ELF-1 (cell line): ENCODE measurements around the gene MRPL36.

ENCODE experiments used
- DNase-seq: peaks from one replicate; pipeline ENCODE4 v3.0.0-alpha.2; 2016; ENCODE audit warnings: low read depth, low spot score

The MRPL36 gene

GRCh38 chr5:1749346-1750124 is 50.1 kb downstream of the MRPL36 start:
- DNase-seq, result no peak

GRCh38 chr5:1748845-1749244 is 50.8 kb downstream of the MRPL36 start:
- DNase-seq, result no peak
